SHP77 treated with DMSO at 0.1 percent for 48 hours (cell line): ENCODE measurements around the gene PPFIA2.

Source experiments
- DNase-seq: peaks from one replicate; lab custom pipeline; 2025; lab: John Stamatoyannopoulos, UW

PPFIA2 gene

GRCh38 chr12:81441629-81442028 is 317.5 kb downstream of the PPFIA2 start:
- DNase-seq: no peak

GRCh38 chr12:81440001-81440400 is 319.1 kb downstream of the PPFIA2 start:
- no peak for DNase-seq

GRCh38 chr12:81439344-81439743 is 319.8 kb downstream of the PPFIA2 start:
- no peak for DNase-seq

GRCh38 chr12:81417056-81417455 is 342.1 kb downstream of the PPFIA2 start:
- DNase-seq: no peak

- DNase-seq: no peak
Observed at GRCh38 chr12:81416571-81416970, 342.6 kb downstream of the PPFIA2 start.

GRCh38 chr12:81414441-81414840 is 344.7 kb downstream of the PPFIA2 start:
- DNase-seq: no peak

- no peak for DNase-seq
Observed at GRCh38 chr12:81412940-81413339, 346.2 kb downstream of the PPFIA2 start.

GRCh38 chr12:81403348-81403747 is 355.8 kb downstream of the PPFIA2 start:
- no peak for DNase-seq

GRCh38 chr12:81401241-81401640 is 357.9 kb downstream of the PPFIA2 start:
- DNase-seq: no peak

GRCh38 chr12:81400024-81400423 is 359.1 kb downstream of the PPFIA2 start:
- DNase-seq: no peak

GRCh38 chr12:81395431-81395830 is 363.7 kb downstream of the PPFIA2 start:
- no peak for DNase-seq

- DNase-seq: no peak
Observed at GRCh38 chr12:81389550-81390099, 369.5 kb downstream of the PPFIA2 start.

GRCh38 chr12:81386101-81386500 is 373.0 kb downstream of the PPFIA2 start:
- no peak for DNase-seq

GRCh38 chr12:81381951-81382350 is 377.2 kb downstream of the PPFIA2 start:
- no peak for DNase-seq

- no peak for DNase-seq
Observed at GRCh38 chr12:81378601-81379285, 380.4 kb downstream of the PPFIA2 start.

GRCh38 chr12:81377771-81378170 is 381.4 kb downstream of the PPFIA2 start:
- no peak for DNase-seq

GRCh38 chr12:81375969-81376368 is 383.2 kb downstream of the PPFIA2 start:
- DNase-seq: no peak

GRCh38 chr12:81370456-81370855 is 388.7 kb downstream of the PPFIA2 start:
- no peak for DNase-seq

GRCh38 chr12:81369175-81369574 is 390.0 kb downstream of the PPFIA2 start:
- DNase-seq: no peak

GRCh38 chr12:81365284-81365683 is 393.9 kb downstream of the PPFIA2 start:
- DNase-seq: no peak

GRCh38 chr12:81360916-81361315 is 398.2 kb downstream of the PPFIA2 start:
- DNase-seq: no peak

- no peak for DNase-seq
Observed at GRCh38 chr12:81359736-81360135, 399.4 kb downstream of the PPFIA2 start.

GRCh38 chr12:81354327-81354932 is 404.7 kb downstream of the PPFIA2 start:
- no peak for DNase-seq

- no peak for DNase-seq
Observed at GRCh38 chr12:81350309-81350708, 408.8 kb downstream of the PPFIA2 start.
